ENCODE results near the gene TSPAN17. TPM values are rescaled to one million over a fixed set of nuclear protein-coding genes. Genes with fewer than 3 reads are reported as not detected.
"Not testable (repeated sequence)": the region's sequence is repeated elsewhere in the genome, so short reads cannot be mapped to it uniquely, and the experiment has no call there.

The TSPAN17 gene, protein sequence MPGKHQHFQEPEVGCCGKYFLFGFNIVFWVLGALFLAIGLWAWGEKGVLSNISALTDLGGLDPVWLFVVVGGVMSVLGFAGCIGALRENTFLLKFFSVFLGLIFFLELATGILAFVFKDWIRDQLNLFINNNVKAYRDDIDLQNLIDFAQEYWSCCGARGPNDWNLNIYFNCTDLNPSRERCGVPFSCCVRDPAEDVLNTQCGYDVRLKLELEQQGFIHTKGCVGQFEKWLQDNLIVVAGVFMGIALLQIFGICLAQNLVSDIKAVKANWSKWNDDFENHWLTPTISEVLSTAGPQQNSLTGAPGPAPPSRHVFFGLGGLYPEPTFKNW
- 27.1 TPM for total RNA-seq

DNA sequence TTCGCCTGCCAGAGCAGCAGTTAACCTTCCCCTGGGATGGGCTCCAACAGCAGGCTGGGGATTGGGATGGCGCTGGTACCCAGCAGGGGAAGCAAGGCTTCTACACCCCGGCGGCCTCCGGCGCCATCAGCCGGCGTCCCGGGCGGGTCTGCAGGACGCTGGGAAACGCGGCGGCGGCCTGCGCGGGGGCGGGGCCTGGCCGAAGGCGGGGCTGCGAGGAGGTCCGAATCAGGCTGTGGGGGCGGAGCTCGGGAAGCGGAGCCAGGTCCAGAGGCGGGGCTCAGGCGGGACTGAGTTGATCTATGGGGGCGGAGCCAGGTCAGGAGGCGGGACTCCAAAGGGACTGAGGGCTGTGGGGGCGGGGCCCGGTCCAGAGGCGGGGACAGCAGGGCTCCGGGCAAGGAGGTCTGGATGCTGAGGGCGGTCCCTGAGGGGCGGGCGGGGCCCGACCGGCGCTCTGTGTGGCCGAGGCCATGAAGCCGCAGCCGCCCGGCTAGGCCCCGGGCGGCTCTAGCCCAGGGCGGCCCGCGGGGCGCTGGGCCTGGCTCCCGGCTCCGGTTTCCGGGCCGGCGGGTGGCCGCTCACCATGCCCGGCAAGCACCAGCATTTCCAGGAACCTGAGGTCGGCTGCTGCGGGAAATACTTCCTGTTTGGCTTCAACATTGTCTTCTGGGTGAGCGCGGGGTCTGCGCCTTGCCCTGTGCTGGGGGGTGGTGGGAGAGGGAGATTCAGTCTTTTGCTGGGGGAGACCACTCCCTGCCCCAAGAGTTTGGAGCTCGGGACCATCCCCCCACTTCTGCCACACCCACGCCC lies at the start of gene TSPAN17:
Gene TSPAN17, plus strand, starts transcription at position 455 of the 813 bp plus-strand sequence. Its CDS starts 132 bp downstream, at position 587.
- peak; percentile 100 for DNase-seq

DNA sequence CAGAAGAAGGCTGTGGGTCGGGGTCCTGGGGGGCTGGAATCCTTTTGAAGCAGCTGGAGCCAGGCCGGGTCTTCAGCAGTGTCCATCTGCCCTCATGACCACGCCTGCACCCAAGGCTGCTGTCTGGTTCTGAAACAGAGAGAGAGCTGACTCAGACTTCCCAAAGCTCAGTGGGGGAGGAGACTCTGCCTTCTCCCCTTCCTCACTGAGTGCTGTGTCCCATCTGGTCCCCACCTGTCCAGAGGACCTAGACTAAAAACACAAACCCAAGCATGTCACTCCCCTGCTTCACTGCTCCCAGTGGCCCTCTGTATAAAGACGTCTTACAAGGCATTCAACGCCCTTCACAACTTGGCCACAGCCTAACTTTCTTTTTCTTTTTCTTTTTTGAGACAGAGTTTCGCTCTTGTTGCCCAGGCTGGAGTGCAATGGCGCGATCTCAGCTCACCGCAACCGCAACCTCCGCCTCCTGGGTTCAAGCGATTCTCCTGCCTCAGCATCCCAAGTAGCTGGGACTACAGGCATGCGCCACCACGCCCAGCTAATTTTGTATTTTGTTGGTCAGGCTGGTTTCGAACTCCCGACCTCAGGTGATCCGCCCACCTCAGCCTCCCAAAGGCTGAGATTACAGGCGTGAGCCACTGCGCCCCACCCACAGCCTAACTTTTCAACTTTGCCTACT lies 47.4 kb upstream of the TSPAN17 start:
- DNase-seq = not testable (repeated sequence)

DNA sequence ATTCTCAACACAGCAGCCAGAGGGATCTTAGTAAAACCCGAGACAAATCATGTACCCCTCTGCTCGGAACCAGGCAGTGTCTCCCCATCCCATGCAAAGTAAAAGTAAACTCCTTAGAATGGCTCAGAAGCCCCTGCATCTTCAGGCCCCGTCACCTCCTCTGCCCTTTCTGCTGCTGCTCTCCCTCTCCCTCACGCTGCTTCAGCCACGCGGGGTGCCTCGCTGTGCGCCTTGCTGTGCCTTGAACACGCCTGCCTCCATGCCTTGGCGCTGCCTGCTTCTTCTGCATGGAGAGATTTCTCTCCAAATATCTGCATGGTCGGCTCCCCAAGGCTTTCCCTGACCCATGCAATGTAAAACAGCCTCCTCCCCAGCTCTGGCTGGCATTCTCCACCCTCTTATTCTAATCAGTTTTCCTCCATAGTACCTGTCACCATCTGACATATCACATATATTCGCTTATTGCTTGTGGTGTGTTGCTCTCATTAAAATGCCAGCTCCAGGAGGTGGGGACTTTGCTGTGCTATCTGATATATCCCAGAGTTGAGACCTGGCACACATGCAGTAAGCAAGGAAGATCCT lies 45.3 kb upstream of the TSPAN17 start:
- no peak for DNase-seq

DNA sequence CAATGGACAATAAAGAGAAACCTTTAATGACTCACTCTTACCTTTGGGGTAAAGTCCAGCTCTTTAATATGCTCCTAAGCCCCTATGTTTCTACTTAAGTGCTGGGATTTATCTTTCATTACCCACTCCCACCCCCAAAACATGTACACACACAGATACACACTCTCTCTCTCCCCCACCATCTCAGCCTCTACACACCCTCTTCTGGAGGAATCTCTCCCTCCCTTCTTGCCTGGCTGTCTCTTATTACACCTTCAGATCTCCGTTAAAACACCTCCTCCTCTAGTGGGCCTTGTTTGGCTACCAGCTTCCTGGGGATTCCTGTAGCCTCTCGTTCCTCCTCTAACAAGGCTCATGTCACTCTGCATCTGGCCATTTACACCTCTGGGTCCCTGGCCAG lies 44.2 kb upstream of the TSPAN17 start:
- DNase-seq = no peak

DNA sequence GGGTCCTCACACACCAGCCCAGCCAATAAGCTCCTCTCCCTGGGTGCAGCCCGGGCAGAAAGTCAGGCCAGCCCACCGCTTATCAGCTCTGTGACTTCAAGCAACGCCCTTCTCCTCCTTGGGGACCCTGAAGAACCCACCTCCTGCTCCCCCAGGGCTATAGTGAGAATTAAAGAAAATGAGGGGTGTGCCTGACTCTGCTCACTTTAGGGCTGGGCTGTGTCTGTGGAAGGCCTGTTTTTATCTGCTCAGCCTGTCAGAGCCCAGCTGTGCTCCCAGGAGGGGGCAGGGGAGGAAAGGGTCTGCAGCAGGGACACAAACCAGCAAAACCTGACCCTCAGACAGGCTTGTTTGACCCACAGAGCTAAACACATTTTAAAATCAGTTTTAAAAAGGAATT lies 41.3 kb upstream of the TSPAN17 start:
- no peak for DNase-seq

DNA sequence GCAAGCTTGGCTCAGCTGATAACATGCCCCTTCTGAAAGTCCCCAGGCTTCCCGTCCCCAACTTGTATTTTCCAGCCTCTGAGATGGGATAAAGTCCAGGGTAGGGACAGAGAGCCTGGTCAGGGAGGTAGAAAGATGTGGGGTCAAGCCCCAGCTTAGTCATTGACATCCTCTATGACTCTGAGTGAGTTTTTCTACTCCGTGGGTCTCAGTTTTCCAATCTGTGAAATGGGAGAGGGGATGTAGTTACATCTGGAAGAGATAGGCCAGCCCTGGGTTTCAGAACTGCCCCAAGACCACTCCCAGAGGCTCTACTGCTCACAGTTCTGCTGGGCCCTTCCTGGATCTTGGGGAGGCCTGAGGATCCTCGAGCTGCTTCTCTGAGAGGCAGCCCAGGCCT lies 40.4 kb upstream of the TSPAN17 start:
- DNase-seq = no peak

DNA sequence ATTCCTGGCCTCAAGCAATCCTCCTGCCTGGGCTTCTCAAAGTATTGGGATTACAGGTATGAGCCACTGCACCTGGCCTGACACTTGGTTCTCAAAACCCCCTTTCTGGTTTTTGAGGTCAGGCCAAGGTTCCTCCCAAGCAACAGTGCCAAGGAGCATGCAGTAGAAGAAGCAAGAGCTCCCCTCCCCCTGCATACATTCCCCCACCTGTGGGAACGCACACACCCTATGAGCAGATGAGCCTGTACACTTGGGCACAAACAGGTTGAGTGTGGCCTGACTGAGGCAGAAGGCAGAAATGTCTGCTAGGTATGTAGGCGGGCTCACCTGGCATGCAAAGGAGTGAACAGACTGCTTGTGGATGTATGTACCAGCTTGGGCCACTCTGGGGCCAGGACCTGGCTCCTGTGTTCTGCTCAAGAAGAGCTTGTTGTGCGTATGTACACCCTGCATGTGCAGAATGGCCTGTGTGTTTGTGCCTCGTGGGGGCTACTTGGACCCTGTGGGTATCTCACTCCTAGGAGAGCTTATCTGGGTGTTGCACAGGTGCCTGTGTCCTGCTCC lies 39.1 kb upstream of the TSPAN17 start:
- DNase-seq = no peak

DNA sequence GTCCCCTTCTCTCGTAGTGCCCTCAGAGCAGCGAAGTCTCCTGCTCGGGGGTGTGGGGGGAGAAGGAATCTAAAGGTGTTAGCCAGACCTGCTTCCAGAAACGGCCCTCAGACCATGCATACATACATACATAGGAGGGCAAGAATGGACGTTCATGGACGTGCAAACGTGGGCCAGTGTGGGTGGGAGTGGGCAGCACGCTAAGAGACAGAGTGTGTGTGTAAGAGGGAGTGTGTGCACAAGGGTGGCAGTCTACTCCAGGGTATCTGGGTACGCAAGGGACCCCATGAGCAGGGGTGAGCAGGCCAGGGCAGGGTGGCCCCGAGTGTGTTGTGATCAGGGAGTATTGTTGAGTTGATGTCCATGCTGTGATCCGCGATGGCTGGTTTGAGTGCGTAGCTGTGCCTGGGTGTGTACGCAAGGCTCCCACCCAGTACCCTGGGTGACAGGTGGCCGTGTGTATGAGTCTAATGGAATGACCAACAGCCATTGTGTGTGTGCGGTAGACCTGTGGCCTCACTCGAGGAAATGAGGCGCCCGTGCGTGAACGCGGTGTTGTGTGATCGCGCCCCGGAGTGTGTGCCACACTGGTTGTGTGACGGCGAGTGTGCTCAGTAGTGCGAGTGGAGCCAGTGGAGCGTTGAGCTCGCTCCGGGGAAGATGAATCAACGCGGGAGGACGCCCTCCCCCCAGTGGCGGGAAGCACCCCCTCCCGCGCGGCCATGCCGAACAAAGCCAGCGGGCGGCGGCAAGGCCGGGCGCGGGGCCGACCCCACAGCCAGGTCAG lies 38.2 kb upstream of the TSPAN17 start:
- peak; percentile 29 for DNase-seq

DNA sequence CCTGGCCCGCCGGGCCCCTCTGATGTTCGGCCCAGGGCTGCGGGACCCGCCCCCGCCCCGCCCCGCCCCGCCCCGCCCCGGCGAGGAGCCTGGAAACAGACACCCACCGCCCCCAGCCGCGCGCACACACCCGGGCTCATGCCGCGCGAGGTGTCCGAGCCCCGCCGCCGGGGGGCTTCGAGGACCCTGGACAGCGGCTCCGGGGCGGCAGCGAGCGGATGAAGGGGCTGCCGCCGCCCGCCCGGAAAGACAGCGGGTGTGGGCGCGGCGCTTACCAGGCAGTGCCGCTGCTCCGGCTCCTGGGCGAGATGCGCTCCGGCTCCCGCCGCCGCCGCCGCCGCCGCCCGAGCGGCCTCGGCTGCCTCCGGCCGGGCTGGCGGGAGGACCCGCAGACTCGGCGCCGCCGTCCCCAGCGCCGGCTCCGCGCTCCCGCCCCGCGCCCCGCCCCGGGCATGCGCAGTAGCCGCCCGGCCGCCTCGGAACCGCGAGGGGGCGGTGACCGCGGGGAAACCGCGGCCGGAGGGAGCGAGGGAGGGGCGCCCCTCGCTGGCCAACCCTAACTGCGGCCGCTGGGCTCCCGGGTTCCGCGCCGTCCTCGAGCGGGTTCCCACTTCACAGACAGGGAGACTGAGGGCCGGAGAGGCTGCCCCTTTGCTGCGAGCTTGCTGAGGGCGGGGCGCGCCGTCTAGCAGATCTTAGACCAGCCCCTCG lies 37.4 kb upstream of the TSPAN17 start, which contains the start of gene GPRIN1:
Gene GPRIN1, minus strand, starts transcription at position 433 of the 711 bp plus-strand sequence. CDS start 10,322 bp downstream, outside the sequence.
- DNase-seq = peak; percentile 30

DNA sequence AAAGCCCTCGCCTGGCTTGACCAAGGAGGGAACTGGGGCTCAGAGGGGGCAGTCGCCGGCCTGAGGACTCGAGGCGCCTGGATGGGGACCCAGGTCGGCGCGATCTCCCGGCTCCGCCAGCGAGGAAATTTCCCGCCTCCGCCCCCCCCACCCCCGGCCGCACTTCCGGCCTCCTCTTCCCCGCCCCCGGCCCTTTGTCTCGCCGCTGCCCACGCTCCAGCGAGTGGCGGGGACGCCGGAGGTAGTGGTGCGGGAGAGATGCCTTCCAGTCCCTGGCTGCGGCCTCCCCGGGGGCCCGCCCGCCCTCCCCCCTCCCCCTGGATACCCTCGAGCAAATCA lies 36.9 kb upstream of the TSPAN17 start:
- DNase-seq = no peak

DNA sequence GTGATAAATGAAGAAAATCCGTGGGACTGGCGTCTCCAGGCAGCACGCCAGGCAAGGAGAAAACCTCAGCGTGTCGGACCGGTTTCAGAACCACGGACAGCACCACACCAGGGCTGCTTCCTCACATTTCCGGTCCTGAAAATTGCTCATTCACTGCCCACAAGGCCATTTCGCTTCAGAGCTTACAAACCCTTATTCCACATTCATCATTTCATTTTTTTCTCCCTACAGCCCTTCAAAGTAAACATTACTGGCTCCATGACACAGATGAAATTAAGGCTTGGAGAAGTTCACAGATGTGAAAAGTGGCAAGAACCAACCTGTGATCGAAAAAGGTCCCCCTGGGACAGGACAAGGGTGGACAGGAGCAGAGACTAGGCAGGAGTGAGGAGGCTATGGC lies 35.8 kb upstream of the TSPAN17 start:
- no peak for DNase-seq

DNA sequence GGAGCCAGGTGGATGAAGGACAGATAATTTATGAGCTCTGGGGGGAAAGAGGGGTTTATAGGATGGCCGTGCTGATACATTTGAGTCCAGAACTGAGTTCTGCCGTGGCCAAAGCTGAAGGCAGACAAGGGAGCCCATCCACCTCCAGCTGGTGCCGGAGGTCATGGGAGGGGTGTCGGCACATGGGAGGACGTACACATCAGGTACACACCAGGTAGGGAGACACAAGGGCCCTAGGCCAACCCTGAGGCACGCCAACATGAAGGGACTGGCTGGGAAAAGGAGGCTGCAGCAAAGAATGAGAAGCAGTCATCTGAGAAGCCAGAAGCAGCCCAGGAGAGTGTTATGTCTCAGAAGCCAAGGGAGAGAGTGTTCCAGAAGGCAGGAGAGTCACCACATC lies 35.3 kb upstream of the TSPAN17 start:
- DNase-seq = no peak

DNA sequence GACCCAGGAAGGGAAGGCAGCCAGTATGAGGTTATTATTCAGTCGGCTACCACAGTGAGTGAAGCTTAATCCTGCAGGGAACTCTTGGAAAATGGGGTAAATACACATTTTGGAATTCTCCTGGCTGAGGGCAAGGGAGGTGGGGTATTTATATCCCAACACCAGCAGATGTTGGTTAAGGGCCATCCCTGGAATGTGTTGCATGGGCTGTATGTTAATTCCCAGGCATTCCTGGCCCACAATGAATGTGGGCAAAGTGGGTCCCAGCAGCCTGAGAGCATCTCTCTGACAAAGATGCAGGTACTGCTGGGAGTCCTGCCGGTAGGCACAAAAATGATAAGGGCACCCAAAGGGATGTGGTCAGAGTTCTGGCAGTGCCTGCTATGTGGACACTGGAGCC lies 34.4 kb upstream of the TSPAN17 start:
- DNase-seq = no peak

DNA sequence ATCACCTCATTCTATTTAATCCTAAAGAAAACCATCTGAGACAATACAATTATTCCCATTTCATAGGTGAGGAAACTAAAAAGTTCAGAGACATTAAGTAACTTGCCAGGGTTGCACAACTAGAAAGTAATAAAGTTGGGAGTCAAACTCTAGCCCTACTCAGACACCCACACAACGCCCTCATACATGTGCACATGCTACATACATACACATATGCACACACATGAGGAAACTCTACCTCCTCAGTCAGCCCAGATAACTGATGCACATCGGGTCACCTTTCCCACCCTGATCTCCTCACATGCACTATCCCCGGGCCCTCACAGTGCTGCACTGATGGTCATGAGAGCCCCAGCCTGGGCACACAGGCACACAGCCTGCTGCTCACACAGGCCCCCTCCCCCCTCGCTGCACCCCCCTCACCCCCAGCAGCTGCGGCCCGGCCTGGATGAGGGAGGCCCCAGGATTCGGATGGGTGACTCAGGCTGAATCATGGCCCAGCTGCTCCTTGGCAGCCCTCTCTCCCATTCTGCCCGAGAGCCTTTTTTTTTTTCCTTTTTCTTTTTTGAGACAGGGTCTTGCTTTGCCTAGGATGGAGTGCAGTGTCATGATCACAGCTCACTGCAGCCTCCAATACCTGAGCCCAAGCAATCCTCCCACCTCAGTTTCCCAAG lies 32.3 kb upstream of the TSPAN17 start:
- DNase-seq = no peak

DNA sequence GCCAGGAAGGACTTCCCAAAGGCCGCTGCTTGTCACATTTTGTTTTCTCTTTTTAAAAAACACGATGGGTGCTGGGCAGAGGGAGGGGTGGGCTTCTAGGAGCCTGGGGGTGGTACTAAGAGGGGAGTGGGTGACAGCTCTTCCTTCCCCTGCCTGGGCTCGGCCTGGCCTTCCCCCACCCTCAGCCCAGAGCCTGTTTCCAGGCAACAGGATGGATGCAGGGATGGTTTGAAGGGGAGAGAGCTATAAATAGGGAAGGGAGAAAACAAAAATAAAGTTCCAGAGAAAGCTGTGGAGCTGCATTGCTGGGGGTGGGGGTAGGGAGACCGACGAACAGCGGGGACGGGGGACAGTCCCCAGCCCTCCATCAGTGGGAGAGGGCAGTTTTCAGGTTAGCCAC lies 30.8 kb upstream of the TSPAN17 start:
- no peak for DNase-seq

DNA sequence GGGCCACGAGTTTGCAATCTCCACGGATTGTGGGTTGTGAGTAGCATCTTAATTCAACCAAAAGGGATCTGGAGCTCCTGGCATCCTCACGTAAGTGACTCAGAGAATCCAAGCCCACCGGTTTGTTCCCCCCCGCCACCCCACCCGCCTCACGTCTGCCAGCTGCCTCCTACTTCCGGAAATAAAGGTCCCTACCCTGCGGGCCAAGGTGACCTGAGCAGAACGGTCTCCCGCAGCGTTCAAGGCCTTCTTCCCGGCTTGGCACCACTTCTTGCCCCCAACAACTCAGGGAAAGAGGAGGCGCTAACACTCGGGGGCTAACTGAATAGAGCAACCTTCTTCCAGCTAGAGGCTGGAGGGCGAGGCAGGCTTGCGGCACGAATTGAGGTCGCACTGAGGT lies 28.5 kb upstream of the TSPAN17 start:
- no peak for DNase-seq

DNA sequence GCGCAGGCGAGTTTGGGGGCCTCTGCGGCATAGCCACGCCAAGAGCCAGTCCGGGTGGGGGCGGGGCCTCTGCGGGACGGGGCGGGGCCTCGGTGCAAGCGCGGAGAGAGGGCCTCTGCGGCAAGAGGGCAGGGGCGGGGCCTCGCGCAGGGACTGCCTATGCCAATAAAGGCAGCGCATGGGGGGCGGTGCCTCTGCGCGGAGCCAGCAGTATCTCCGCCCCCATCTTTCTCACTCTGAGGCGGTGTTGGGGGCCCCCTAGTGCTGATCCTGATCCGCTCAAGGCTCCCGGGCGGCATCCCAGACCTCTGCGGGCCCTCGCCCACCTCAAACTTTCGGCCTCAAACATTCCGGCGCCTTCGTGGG lies 28.1 kb upstream of the TSPAN17 start:
- peak; percentile 86 for DNase-seq

DNA sequence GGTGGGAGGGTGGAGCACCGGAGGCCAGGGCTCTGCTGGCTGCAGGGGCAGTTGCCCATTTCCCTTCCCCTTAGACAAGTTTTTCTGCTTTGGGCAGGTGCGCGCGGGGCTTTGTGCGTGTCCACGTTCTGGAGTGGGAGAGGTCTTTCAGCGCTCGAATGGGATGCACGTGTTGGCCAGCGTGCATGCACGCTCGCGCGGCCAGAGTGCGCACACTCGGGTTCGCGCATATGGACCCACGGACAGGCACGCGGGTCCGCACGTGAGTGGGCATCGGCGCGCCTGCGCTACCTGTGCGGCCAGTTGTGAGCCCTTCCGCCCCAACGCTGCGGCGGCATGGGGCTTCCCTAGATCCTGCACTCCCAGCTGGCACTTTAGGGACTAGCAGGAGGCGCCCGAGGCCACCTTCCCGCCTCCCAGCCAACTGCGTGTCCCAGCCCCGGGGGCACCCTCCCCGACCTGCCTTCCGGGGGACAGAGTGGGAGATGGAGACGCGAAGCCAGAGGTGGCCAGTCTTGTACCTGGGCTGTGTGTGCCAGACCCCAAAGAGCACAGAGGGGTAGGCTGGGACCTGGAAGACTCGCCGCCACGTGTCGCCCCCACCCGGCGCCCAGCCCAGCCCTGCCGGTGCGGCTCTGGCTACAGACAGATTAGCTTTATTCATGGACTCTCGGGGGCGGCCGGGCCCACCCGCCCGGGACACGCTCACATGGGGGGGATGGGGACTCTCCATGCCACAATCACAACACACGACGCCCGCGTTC lies 27.5 kb upstream of the TSPAN17 start:
- no peak for DNase-seq

DNA sequence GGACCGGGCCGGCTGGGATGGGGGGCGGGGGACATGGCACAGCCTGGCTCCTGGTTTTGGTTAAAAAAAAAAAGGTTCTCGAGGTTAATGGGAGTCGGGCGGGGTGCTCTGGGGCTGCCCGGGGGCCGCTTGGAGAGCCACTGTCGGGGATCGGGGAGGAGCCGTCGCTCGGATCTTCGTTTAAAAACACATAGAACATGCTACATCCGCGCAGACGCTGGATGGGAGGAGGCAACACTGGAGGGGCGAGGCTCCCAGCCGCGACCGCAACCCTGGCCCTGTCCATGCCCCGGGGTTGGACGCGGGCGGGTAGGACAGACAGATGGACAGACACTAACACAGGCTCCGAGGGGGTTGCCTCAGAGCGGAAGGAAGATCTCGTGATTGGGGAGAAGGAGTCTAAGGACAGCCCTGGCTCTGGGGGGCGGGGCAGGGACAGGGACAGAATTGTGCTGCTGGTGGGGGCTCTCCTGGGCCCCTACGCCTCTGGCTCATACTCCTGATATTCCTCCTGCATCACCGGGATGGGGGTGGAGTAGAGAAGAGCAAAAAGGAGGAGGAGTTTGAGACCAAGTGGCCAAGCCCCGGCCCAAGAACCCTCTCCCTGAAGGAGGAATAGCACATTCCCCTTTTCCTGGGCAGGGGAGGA lies 26.8 kb upstream of the TSPAN17 start:
- no peak for DNase-seq
